ENCODE data around the gene ABHD16B.

GRCh38 chr20:63886054-63886419 lies 24.7 kb downstream of the ABHD16B start:
- TF ChIP-seq, protein P1, sequence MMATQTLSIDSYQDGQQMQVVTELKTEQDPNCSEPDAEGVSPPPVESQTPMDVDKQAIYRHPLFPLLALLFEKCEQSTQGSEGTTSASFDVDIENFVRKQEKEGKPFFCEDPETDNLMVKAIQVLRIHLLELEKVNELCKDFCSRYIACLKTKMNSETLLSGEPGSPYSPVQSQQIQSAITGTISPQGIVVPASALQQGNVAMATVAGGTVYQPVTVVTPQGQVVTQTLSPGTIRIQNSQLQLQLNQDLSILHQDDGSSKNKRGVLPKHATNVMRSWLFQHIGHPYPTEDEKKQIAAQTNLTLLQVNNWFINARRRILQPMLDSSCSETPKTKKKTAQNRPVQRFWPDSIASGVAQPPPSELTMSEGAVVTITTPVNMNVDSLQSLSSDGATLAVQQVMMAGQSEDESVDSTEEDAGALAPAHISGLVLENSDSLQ (IDR thresholded peaks at IDR 0.05): no peak
- TF ChIP-seq SUZ12 (IDR thresholded peaks at IDR 0.05) (no peak), ELF4 (IDR thresholded peaks at IDR 0.05) (no peak), BHLHE40 (IDR thresholded peaks at IDR 0.05; ENCODE audit: borderline replicate concordance) (no peak), ARNT (IDR thresholded peaks at IDR 0.05) (no peak)
